Transverse colon (tissue), 4 donors: ENCODE measurements around the gene BTD.

Experiments
- EP300 ChIP-seq: sonication (generic); formaldehyde crosslinking; IDR thresholded peaks from one replicate; pipeline ENCODE4 v1.6.1; 2017; ENCODE audit warnings: antibody characterized with exemption, low read depth
- POLR2A ChIP-seq: fragments of 450-650 bp; IDR thresholded peaks from one replicate; pipeline ENCODE4 v1.6.1; 2016; ENCODE audit warnings: antibody characterized with exemption, mild to moderate bottlenecking, moderate library complexity
- POLR2AphosphoS5 ChIP-seq, 3 donors: sonication (generic); formaldehyde crosslinking; IDR thresholded peaks; one replicate each; pipeline ENCODE4 v1.6.1; 2016; ENCODE audit warnings: antibody characterized with exemption in 3 of 3
- TF ChIP-seq, protein P1 (sequence below), 5 experiments: fragments of 200-600 bp in 3 of 5; fragments of 450-650 bp in 2 of 5; sonication (generic) in 3 of 5; IDR thresholded peaks; 1 replicate in 2 of 5; 2 replicates in 3 of 5; pipeline ENCODE4 v1.5.1; 2016 to 2017; ENCODE audit warnings: antibody characterized with exemption in 5 of 5, inconsistent platforms in 3 of 5, mild to moderate bottlenecking in 2 of 5, moderate library complexity in 1 of 5

DNA sequence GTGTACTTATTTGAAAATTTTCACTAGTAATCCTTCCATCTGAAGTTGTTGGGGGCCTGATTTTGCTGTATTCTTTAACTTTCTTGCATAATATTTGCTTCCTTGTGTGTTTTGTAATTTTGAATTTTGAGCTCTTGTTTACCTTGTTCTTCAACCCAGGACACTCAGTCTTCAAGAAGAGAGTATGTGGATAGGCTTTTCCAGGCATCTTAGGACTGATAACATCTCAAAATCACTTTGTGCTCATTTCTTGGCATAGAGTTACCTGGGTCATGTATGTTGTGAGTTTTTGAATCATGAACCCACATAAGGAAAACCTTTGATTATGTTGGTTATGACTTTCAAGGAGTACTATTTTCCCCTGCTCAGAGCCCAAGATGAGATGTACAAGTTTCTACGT, 13.4 kb downstream of the BTD start:
- TF ChIP-seq, protein P1, sequence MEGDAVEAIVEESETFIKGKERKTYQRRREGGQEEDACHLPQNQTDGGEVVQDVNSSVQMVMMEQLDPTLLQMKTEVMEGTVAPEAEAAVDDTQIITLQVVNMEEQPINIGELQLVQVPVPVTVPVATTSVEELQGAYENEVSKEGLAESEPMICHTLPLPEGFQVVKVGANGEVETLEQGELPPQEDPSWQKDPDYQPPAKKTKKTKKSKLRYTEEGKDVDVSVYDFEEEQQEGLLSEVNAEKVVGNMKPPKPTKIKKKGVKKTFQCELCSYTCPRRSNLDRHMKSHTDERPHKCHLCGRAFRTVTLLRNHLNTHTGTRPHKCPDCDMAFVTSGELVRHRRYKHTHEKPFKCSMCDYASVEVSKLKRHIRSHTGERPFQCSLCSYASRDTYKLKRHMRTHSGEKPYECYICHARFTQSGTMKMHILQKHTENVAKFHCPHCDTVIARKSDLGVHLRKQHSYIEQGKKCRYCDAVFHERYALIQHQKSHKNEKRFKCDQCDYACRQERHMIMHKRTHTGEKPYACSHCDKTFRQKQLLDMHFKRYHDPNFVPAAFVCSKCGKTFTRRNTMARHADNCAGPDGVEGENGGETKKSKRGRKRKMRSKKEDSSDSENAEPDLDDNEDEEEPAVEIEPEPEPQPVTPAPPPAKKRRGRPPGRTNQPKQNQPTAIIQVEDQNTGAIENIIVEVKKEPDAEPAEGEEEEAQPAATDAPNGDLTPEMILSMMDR (IDR thresholded peaks at IDR 0.05), result no peak
- TF ChIP-seq POLR2AphosphoS5 (IDR thresholded peaks at IDR 0.05), result no peak
- TF ChIP-seq EP300, result no peak
- TF ChIP-seq POLR2A, result no peak
